Right lobe of liver (tissue), 6 donors: ENCODE measurements around the gene ZNF280A. TPM values are rescaled to one million over a fixed set of nuclear protein-coding genes. Genes with fewer than 3 reads are reported as not detected.

Source experiments
- ATAC-seq, 4 donors: fragments of 200-7000 bp; cut with Tn5 transposase; one replicate each; pipeline ENCODE4 v1.9.1; 2020; ENCODE audit warnings: mild to moderate bottlenecking in 4 of 4, moderate library complexity in 4 of 4
- DNase-seq, 3 donors: peaks; one replicate each; pipeline ENCODE4 v3.0.0-alpha.2; 2020
- H3K27ac ChIP-seq, 3 donors: fragments of 200-600 bp; one replicate each; pipeline ENCODE4 v1.8.0; 2022
- H3K27me3 ChIP-seq, 2 donors: fragments of 200-600 bp; one replicate each; pipeline ENCODE4 v1.8.0; 2022
- H3K36me3 ChIP-seq, 4 donors: fragments of 200-600 bp; sonication (generic) in 1 of 4; one replicate each; pipeline versions ENCODE4 v1.5.1 to v1.8.0; 2017 to 2022; ENCODE audit warnings: control low read depth in 1 of 4
- H3K4me1 ChIP-seq, 4 donors: fragments of 200-600 bp; sonication (generic) in 1 of 4; one replicate each; pipeline versions ENCODE4 v1.5.1 to v1.8.0; 2017 to 2022; ENCODE audit warnings: control low read depth in 1 of 4
- H3K4me3 ChIP-seq, 3 donors: fragments of 200-600 bp; one replicate each; pipeline ENCODE4 v1.8.0; 2022
- H3K9me3 ChIP-seq, 4 donors: fragments of 200-600 bp; sonication (generic) in 1 of 4; one replicate each; pipeline versions ENCODE4 v1.5.1 to v1.8.0; 2017 to 2022; ENCODE audit warnings: control low read depth in 1 of 4
- POLR2A ChIP-seq: fragments of 450-650 bp; IDR thresholded peaks from one replicate; pipeline ENCODE4 v1.6.1; 2017; ENCODE audit warnings: antibody characterized with exemption, mild to moderate bottlenecking
- WGBS: methylation state at CpG from one replicate; pipeline ENCODE4 v1.1.6; 2018; ENCODE audit warnings: low coverage, low lambda C conversion rate; ENCODE audit not compliant: insufficient coverage; ENCODE audit errors: missing lambda C conversion rate; 5-methylcytosine and 5-hydroxymethylcytosine counted together
- intact Hi-C, 2 donors: fragments of 100-400 bp; cut with DNase I; formaldehyde crosslinking; loops; one replicate each; pipeline versions ENCODE4 v1.11.2 to v1.14.1; 2022
- total RNA-seq, 6 experiments: library from RNA; depleted of rRNA in 2 of 6; stranded (reverse); fragments of >200 nt in 2 of 6; fragmentation: NEBNext Ultra II Directional in 3 of 6; extraction: Animal tissue kit (Norgen Biotek cat#: 25700) in 3 of 6; gene quantifications; one replicate each; pipeline versions ENCODE4 v1.1.0 to v1.2.4, GENCODE V29; 2016 to 2023
- TF ChIP-seq, protein P1 (sequence below), 4 donors: fragments of 200-600 bp in 3 of 4; fragments of 450-650 bp in 1 of 4; IDR thresholded peaks; one replicate each; pipeline versions ENCODE4 v1.5.1 to v1.8.0; 2016 to 2022; ENCODE audit warnings: antibody characterized with exemption in 4 of 4, mild to moderate bottlenecking in 2 of 4
- donor health status: DM: no; HTN: yes; CAD: no.
- donor health status: DM: no; HTN: no; CAD: no.
- donor health status: DM: no; HTN: no; CAD: no.
- donor health status: DM: no; HTN: yes; CAD: no.
- donor health status: DM: no; HTN: yes; CAD: no.

ZNF280A gene
- total RNA-seq, 6 experiments from 2014 or later: not detected

DNA sequence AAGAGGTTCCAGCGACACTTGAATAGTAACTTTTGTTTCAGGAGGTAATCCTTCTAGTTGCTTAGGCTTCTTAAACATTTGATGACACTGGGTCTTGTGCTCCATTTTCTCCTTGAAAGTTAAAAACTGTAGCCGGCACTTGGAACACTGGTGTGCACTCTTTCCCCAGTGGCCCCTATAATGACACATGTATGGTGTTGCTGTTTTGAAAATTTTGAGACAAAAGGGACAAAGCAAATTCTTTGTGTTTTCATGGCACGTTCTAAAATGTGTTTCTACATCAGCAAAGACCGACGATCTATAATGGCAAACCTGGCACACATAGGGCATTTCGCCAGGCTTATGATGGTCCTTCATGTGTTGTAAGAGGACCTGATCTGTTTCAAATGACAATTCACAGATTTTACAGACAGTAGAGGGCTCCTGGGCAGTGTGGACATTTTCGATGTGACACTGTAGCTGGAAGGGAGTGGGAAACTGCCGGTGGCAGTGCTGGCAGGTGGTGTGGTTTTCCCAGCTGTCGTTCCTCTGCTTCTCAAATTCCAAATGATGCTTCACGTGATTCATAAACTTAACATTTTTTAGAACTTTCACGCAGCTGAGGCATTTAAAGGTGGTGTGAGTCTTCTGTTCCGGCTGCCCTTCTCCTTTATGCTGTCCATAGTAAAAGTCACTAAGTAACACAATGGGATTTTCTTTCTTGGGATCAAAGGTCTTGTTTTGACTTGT is 32.0 kb downstream of the ZNF280A start:
- no peak for ATAC-seq
- no peaks in the 10 kb centered on the region for H3K36me3 ChIP-seq
- intact Hi-C loops: no loop called here
- DNase-seq: no peak
- H3K4me1 ChIP-seq: no peaks in the 10 kb centered on the region
- TF ChIP-seq, protein P1, sequence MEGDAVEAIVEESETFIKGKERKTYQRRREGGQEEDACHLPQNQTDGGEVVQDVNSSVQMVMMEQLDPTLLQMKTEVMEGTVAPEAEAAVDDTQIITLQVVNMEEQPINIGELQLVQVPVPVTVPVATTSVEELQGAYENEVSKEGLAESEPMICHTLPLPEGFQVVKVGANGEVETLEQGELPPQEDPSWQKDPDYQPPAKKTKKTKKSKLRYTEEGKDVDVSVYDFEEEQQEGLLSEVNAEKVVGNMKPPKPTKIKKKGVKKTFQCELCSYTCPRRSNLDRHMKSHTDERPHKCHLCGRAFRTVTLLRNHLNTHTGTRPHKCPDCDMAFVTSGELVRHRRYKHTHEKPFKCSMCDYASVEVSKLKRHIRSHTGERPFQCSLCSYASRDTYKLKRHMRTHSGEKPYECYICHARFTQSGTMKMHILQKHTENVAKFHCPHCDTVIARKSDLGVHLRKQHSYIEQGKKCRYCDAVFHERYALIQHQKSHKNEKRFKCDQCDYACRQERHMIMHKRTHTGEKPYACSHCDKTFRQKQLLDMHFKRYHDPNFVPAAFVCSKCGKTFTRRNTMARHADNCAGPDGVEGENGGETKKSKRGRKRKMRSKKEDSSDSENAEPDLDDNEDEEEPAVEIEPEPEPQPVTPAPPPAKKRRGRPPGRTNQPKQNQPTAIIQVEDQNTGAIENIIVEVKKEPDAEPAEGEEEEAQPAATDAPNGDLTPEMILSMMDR (IDR thresholded peaks at IDR 0.05): no peak
- TF ChIP-seq POLR2A: no peak
- H3K9me3 ChIP-seq: no peaks in the 10 kb centered on the region
- H3K4me3 ChIP-seq: no peak overlapping the region
- 80% methylated on average over 6 of the region's 12 CpGs for whole genome bisulfite sequencing
- no peaks in the 10 kb centered on the region for H3K27me3 ChIP-seq
- H3K27ac ChIP-seq: no peak overlapping the region

DNA sequence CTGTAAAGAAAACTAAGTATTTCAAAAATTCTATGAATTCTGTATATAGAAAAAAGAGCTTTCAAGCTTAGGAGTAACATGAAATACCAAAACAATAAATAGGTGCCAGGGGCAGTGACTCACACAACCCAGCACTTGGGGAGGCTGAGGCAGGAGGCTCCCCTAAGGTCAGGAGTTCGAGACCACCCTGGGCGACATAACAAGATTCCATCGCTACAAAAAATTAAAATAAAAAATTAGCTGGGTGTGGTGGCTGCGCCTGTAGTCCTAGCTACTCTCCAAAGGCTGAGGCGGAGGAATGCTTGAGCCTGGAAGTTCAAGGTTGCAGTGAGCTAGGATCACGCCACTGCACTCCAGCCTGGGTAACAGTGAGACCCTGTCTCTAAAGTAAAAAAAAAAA is 33.0 kb downstream of the ZNF280A start:
- no peaks in the 10 kb centered on the region for H3K27me3 ChIP-seq
- no peak overlapping the region for H3K4me3 ChIP-seq
- WGBS: 49% methylated on average over 2 of the region's 6 CpGs
- TF ChIP-seq, protein P1 (IDR thresholded peaks at IDR 0.05): no peak
- TF ChIP-seq POLR2A: no peak
- DNase-seq (no peak), ATAC-seq (no peak)
- H3K27ac ChIP-seq: no peak overlapping the region
- no peaks in the 10 kb centered on the region for H3K36me3 ChIP-seq
- intact Hi-C loops: no loop called here
- no peaks in the 10 kb centered on the region for H3K9me3 ChIP-seq
- no peaks in the 10 kb centered on the region for H3K4me1 ChIP-seq

DNA sequence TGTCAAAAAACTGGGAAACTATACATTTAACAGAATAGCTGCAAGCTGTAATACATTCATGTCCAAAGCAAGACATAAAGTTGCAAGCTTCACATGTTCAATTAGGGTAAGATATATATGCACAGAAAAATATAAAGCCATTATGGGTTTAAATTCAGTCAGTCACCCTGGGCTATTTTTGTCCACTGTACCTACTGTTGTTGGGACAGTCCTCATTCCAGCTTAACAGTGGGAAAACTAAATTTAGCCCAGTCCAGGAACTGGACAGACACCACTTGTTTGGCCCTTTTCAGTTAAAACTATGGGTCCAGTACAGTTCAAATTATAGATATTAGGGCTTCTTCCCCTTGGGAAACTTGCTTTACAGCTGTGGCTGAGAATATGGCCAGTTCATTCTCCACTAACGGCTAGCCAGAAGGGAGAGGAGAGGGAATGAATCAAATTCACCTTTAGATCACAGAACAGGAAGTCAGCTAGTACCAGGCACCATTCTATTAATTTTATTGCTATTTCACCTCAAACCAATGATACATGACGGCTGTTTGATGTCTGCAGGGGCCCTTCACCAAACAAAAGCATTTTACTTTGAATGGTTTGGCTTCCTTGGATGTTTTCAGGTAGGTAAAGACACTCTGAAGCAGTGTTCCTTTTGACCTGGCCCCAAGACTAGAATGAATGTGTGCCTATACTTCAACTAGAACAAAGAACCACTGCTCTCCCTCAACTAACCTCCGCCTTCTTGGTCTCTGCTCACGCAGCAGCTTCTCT is 33.8 kb downstream of the ZNF280A start:
- Histone ChIP-seq H3K4me1 (no peaks in the 10 kb centered on the region), H3K36me3 (no peaks in the 10 kb centered on the region), H3K27me3 (no peaks in the 10 kb centered on the region), H3K27ac (no peak overlapping the region), H3K9me3 (no peaks in the 10 kb centered on the region), H3K4me3 (no peak overlapping the region)
- ATAC-seq (no peak), DNase-seq (no peak)
- TF ChIP-seq, protein P1 (IDR thresholded peaks at IDR 0.05): no peak
- TF ChIP-seq POLR2A: no peak
- intact Hi-C loops: no loop called here
- WGBS: 78% methylated on average over 3 of the region's 4 CpGs

DNA sequence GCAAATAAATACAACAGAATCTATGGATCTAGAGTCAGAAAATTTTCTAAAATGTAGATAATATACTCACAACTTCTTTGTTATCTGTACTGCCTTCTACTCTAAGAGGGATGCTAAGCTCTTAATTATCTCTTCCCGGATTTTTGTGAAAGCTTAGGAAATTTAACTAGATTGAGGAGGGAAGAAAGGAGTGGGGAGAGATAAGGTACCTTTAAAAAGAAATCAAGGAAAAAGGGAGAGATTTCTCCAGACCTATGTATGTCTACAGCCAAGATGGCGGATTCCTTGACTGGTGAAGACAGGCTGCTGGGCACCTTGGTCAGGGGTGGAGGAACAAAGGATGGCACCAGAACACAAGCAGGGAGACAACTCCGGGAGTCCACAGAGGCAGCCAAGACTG is 34.5 kb downstream of the ZNF280A start:
- ATAC-seq: no peak
- no peak for TF ChIP-seq POLR2A
- TF ChIP-seq, protein P1 (IDR thresholded peaks at IDR 0.05): no peak
- intact Hi-C loops: no loop called here

More for the DNA sequence above, 34.5 kb downstream of the ZNF280A start:
- Histone ChIP-seq H3K36me3 (no peaks in the 10 kb centered on the region), H3K27me3 (no peaks in the 10 kb centered on the region), H3K4me1 (no peaks in the 10 kb centered on the region), H3K9me3 (no peaks in the 10 kb centered on the region), H3K27ac (no peak overlapping the region), H3K4me3 (no peak overlapping the region)
- 66% methylated on average over 3 of the region's 3 CpGs for WGBS
- no peak for DNase-seq
